HG03064 (cell line): ENCODE results near the gene SLC2A8.

Source experiments
- ATAC-seq: cut with Tn5 transposase; IDR thresholded peaks from one replicate; pipeline ENCODE4 v1.9.1; 2021; ENCODE audit warnings: low read depth; ENCODE audit not compliant: unreplicated experiment

The SLC2A8 gene

GRCh38 chr9:127423934-127424675 lies 27.1 kb downstream of the SLC2A8 start, which contains the start of gene ZNF79:
ZNF79 (plus strand) TSS chr9:127424382; CDS start chr9:127424788, 406 bp downstream.
- ATAC-seq, result peak; percentile 84

GRCh38 chr9:127424676-127424999 lies 27.7 kb downstream of the SLC2A8 start:
- ATAC-seq, result no peak

- ATAC-seq, result no peak
These were observed 29.8 kb downstream of the SLC2A8 start for GRCh38 chr9:127426756-127427155.

GRCh38 chr9:127428348-127428747 lies 31.4 kb downstream of the SLC2A8 start:
- no peak for ATAC-seq

GRCh38 chr9:127430415-127430814 lies 33.4 kb downstream of the SLC2A8 start:
- no peak for ATAC-seq

GRCh38 chr9:127437497-127438264 lies 40.7 kb downstream of the SLC2A8 start:
- no peak for ATAC-seq

GRCh38 chr9:127438394-127438793 lies 41.4 kb downstream of the SLC2A8 start:
- ATAC-seq, result no peak

- no peak for ATAC-seq
These were observed 47.4 kb downstream of the SLC2A8 start for GRCh38 chr9:127444283-127444920.

GRCh38 chr9:127444921-127445850 lies 48.2 kb downstream of the SLC2A8 start:
- no peak for ATAC-seq

- no peak for ATAC-seq
These were observed 49.1 kb downstream of the SLC2A8 start for GRCh38 chr9:127445851-127446712.

GRCh38 chr9:127446713-127447415 lies 49.9 kb downstream of the SLC2A8 start:
- no peak for ATAC-seq

- no peak for ATAC-seq
These were observed 50.6 kb downstream of the SLC2A8 start for GRCh38 chr9:127447416-127448111.

GRCh38 chr9:127448112-127448805 lies 51.3 kb downstream of the SLC2A8 start:
- ATAC-seq, result no peak

GRCh38 chr9:127449332-127449966 lies 52.5 kb downstream of the SLC2A8 start:
- no peak for ATAC-seq

- ATAC-seq, result no peak
These were observed 53.3 kb downstream of the SLC2A8 start for GRCh38 chr9:127450243-127450760.

- peak; percentile 56 for ATAC-seq
These were observed 54.0 kb downstream of the SLC2A8 start, which contains the start of the genes LRSAM1 and RPL12 for GRCh38 chr9:127450830-127451607. LRSAM1 (plus strand) TSS chr9:127451510; CDS start chr9:127454528, 3,018 bp downstream. RPL12 (minus strand) TSS chr9:127451406; CDS start chr9:127451317, 89 bp downstream.
